ENCODE measurements around the gene SOX5. TPM values are rescaled to one million over a fixed set of nuclear protein-coding genes. Genes with fewer than 3 reads are reported as not detected.

SOX5 gene
- total and polyA plus RNA-seq, 2 donors (not counting 1 experiment from before 2014, with no cell fraction given) = 9.2 to 32.0 TPM

- no peaks in the 10 kb centered on the region for H3K27me3 ChIP-seq (ENCODE audit: control insufficient read depth, insufficient read depth, low read length)
- no peaks in the 10 kb centered on the region for H3K9me3 ChIP-seq (ENCODE audit: control insufficient read depth, insufficient read depth, low read depth, low read length)
- H4K20me1 ChIP-seq (ENCODE audit: control insufficient read depth, extremely low read depth, insufficient read depth, low read length) = no peaks in the 10 kb centered on the region
- no peak overlapping the region for H3K4me2 ChIP-seq (ENCODE audit: extremely low read depth, insufficient read depth, low read length)
- DNase-seq (ENCODE audit: low read depth in 2 of 2) = no peak
- H2AFZ ChIP-seq (ENCODE audit: low read length) = no peak overlapping the region
- H3K4me1 ChIP-seq (ENCODE audit: control insufficient read depth, extremely low read depth, insufficient read depth, low read length) = no peaks in the 10 kb centered on the region
- H3K79me2 ChIP-seq (ENCODE audit: control insufficient read depth, insufficient read depth, low read length) = no peaks in the 10 kb centered on the region
- H3K36me3 ChIP-seq (ENCODE audit: control insufficient read depth, insufficient read depth, low read length) = no peaks in the 10 kb centered on the region
- no peak for TF ChIP-seq EZH2 (IDR thresholded peaks at IDR 0.05; ENCODE audit: low read length, missing control alignments)
- no peak for TF ChIP-seq CTCF (conservative IDR thresholded peaks at IDR 0.05 in 1 of 2, IDR thresholded peaks at IDR 0.05 in 1 of 2; ENCODE audit: low read depth in 1 of 2, low read length in 2 of 2)
- H3K9ac ChIP-seq (ENCODE audit: insufficient read depth, low read length) = no peak overlapping the region
- H3K4me3 ChIP-seq (replicated peaks in 1 of 4; ENCODE audit: control extremely low read depth in 1 of 4, insufficient read depth in 1 of 4, low read depth in 3 of 4, low read length in 4 of 4) = no peak overlapping the region
- no peak overlapping the region for H3K27ac ChIP-seq (ENCODE audit: insufficient read depth, low read length)
Observed at GRCh38 chr12:23648546-23648945, 300.9 kb downstream of the SOX5 start.

GRCh38 chr12:23640754-23641153 lies 308.7 kb downstream of the SOX5 start:
- no peaks in the 10 kb centered on the region for H3K27me3 ChIP-seq (ENCODE audit: control insufficient read depth, insufficient read depth, low read length)
- no peaks in the 10 kb centered on the region for H3K36me3 ChIP-seq (ENCODE audit: control insufficient read depth, insufficient read depth, low read length)
- no peak for TF ChIP-seq EZH2 (IDR thresholded peaks at IDR 0.05; ENCODE audit: low read length, missing control alignments)
- TF ChIP-seq CTCF (conservative IDR thresholded peaks at IDR 0.05 in 1 of 2, IDR thresholded peaks at IDR 0.05 in 1 of 2; ENCODE audit: low read depth in 1 of 2, low read length in 2 of 2) = no peak
- no peaks in the 10 kb centered on the region for H3K9me3 ChIP-seq (ENCODE audit: control insufficient read depth, insufficient read depth, low read depth, low read length)
- H3K9ac ChIP-seq (ENCODE audit: insufficient read depth, low read length) = no peak overlapping the region
- H4K20me1 ChIP-seq (ENCODE audit: control insufficient read depth, extremely low read depth, insufficient read depth, low read length) = no peaks in the 10 kb centered on the region
- no peak overlapping the region for H3K4me3 ChIP-seq (replicated peaks in 1 of 4; ENCODE audit: control extremely low read depth in 1 of 4, insufficient read depth in 1 of 4, low read depth in 3 of 4, low read length in 4 of 4)
- H3K4me1 ChIP-seq (ENCODE audit: control insufficient read depth, extremely low read depth, insufficient read depth, low read length) = no peaks in the 10 kb centered on the region
- H3K27ac ChIP-seq (ENCODE audit: insufficient read depth, low read length) = no peak overlapping the region
- no peaks in the 10 kb centered on the region for H3K79me2 ChIP-seq (ENCODE audit: control insufficient read depth, insufficient read depth, low read length)
- no peak overlapping the region for H3K4me2 ChIP-seq (ENCODE audit: extremely low read depth, insufficient read depth, low read length)
- no peak for DNase-seq (ENCODE audit: low read depth in 2 of 2)
- no peak overlapping the region for H2AFZ ChIP-seq (ENCODE audit: low read length)

- Histone ChIP-seq H3K4me3 (replicated peaks in 1 of 4; ENCODE audit: control extremely low read depth in 1 of 4, insufficient read depth in 1 of 4, low read depth in 3 of 4, low read length in 4 of 4) (no peak overlapping the region), H3K4me2 (ENCODE audit: extremely low read depth, insufficient read depth, low read length) (no peak overlapping the region), H2AFZ (ENCODE audit: low read length) (no peak overlapping the region), H4K20me1 (ENCODE audit: control insufficient read depth, extremely low read depth, insufficient read depth, low read length) (no peaks in the 10 kb centered on the region), H3K27ac (ENCODE audit: insufficient read depth, low read length) (no peak overlapping the region), H3K79me2 (ENCODE audit: control insufficient read depth, insufficient read depth, low read length) (no peaks in the 10 kb centered on the region), H3K36me3 (ENCODE audit: control insufficient read depth, insufficient read depth, low read length) (no peaks in the 10 kb centered on the region), H3K9ac (ENCODE audit: insufficient read depth, low read length) (no peak overlapping the region), H3K27me3 (ENCODE audit: control insufficient read depth, insufficient read depth, low read length) (no peaks in the 10 kb centered on the region), H3K4me1 (ENCODE audit: control insufficient read depth, extremely low read depth, insufficient read depth, low read length) (no peaks in the 10 kb centered on the region), H3K9me3 (ENCODE audit: control insufficient read depth, insufficient read depth, low read depth, low read length) (no peaks in the 10 kb centered on the region)
- DNase-seq (ENCODE audit: low read depth in 2 of 2) = no peak
- TF ChIP-seq CTCF (conservative IDR thresholded peaks at IDR 0.05 in 1 of 2, IDR thresholded peaks at IDR 0.05 in 1 of 2; ENCODE audit: low read depth in 1 of 2, low read length in 2 of 2) (no peak), EZH2 (IDR thresholded peaks at IDR 0.05; ENCODE audit: low read length, missing control alignments) (no peak)
Observed at GRCh38 chr12:23634344-23634743, 315.1 kb downstream of the SOX5 start.
